Testis (tissue), 3 donors: Measurements from ENCODE around the gene OBSCN. TPM values are rescaled to one million over a fixed set of nuclear protein-coding genes. Genes with fewer than 3 reads are reported as not detected.

Experiments
- DNase-seq: peaks from one replicate; pipeline ENCODE4 v3.0.0-alpha.2; 2019
- H3K27ac ChIP-seq, 2 donors: fragments of 200-600 bp; sonication (generic); one replicate each; pipeline ENCODE4 v1.5.1; 2019
- H3K27me3 ChIP-seq: fragments of 200-600 bp; sonication (generic); one replicate; pipeline ENCODE4 v1.5.1; 2019
- H3K36me3 ChIP-seq: fragments of 200-600 bp; sonication (generic); one replicate; pipeline ENCODE4 v1.5.1; 2017; ENCODE audit warnings: low read depth; ENCODE audit errors: missing control alignments
- H3K4me1 ChIP-seq: fragments of 200-600 bp; sonication (generic); one replicate; pipeline ENCODE4 v1.5.1; 2019
- H3K4me3 ChIP-seq, 2 donors: fragments of 200-600 bp; sonication (generic); one replicate each; pipeline ENCODE4 v1.5.1; 2017 to 2019
- H3K9me3 ChIP-seq: fragments of 200-600 bp; sonication (generic); one replicate; pipeline ENCODE4 v1.5.1; 2017
- CTCF ChIP-seq, 3 experiments: fragments of 450-650 bp in 2 of 3; fragments of 200-600 bp in 1 of 3; sonication (generic) in 1 of 3; IDR thresholded peaks; one replicate each; pipeline ENCODE4 v1.5.1; 2016 to 2019; ENCODE audit warnings: antibody characterized with exemption in 3 of 3, mild to moderate bottlenecking in 2 of 3, moderate library complexity in 1 of 3
- POLR2A ChIP-seq: fragments of 450-650 bp; IDR thresholded peaks from one replicate; pipeline ENCODE4 v1.6.1; 2017; ENCODE audit warnings: antibody characterized with exemption, mild to moderate bottlenecking, moderate library complexity
- WGBS, 2 donors: methylation state at CpG; one replicate each; pipeline ENCODE4 v1.1.5; 2018; 5-methylcytosine and 5-hydroxymethylcytosine counted together
- intact Hi-C: fragments of 100-400 bp; cut with DNase I; formaldehyde crosslinking; loops from one replicate; pipeline ENCODE4 v1.15.1; 2023; ENCODE audit warnings: low total_unique reads
- polyA plus RNA-seq: library from polyadenylated mRNA; stranded (reverse); fragments of 350-450 nt; fragmentation: Illumina TruSeq; extraction: RNeasy Lipid Tissue Mini Kit (QIAGEN cat#74804); gene quantifications from one replicate; pipeline ENCODE4 v1.2.3, GENCODE V29; 2014; ENCODE audit warnings: low read depth, low replicate concordance; ENCODE audit not compliant: insufficient read depth
- total RNA-seq, 2 donors: library from RNA; depleted of rRNA; stranded (reverse); fragments of >200 nt; gene quantifications; one replicate each; pipeline ENCODE4 v1.2.3, GENCODE V29; 2016

Gene OBSCN
- total and polyA plus RNA-seq, 3 donors from 2014 or later, result 8.3 to 30.0 (median 28.6) TPM

DNA sequence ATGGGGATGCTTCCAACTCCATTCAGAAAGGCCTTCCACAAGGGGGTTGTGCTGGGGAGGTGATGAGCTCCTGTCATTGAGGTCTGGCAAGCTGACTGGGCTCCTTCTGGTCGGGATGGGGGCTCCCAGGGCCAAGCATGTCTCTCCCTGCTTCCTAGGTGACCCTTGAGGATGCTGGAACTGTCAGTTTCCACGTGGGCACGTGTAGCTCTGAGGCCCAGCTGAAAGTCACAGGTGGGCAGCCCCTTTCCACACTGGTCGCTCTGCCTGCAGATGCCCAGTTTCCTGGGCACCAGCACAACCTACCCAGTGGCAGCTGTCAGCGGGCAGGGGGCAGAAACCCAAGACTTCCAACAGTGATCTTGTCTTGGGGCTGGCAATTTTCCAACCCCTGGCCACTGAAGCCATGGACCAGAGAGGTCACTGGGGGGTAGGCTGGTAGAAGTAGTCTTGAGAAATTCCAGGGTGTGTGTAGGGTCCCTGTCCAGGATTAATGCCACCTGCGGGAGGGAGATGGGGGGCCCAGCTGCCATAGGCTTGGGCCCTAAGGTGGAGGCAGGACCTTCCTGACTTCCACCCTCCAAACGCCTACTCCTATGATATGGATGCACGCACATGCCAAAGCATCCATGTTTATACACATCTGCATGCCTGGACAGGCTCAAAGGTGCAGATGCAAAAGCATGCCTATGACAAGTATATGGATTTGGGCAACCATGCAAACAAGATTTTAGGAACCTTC is 101.7 kb downstream of the OBSCN start:
- DNase-seq, result no peak
- H3K4me1 ChIP-seq, result no peaks in the 10 kb centered on the region
- no peak overlapping the region for H3K27ac ChIP-seq
- intact Hi-C loops, result no loop called here
- H3K36me3 ChIP-seq, result no peaks in the 10 kb centered on the region
- H3K27me3 ChIP-seq, result no peaks in the 10 kb centered on the region
- no peak overlapping the region for H3K4me3 ChIP-seq
- H3K9me3 ChIP-seq, result no peaks in the 10 kb centered on the region
- no peak for TF ChIP-seq CTCF (IDR thresholded peaks at IDR 0.05)
- 77 to 94% methylated on average over 4 to 8 of the region's 8 CpGs for WGBS, 2 donors

- Histone ChIP-seq H3K27me3 (no peaks in the 10 kb centered on the region), H3K36me3 (no peaks in the 10 kb centered on the region)
- intact Hi-C loops, result no loop called here
Measured at GRCh38 chr1:228310162-228310792, 102.4 kb downstream of the OBSCN start.

GRCh38 chr1:228311091-228311490 is 103.2 kb downstream of the OBSCN start:
- no peak for DNase-seq
- TF ChIP-seq POLR2A (no peak), CTCF (IDR thresholded peaks at IDR 0.05) (no peak)
- no peak overlapping the region for H3K4me3 ChIP-seq
- 97% methylated on average over 3 of the region's 3 CpGs for WGBS, 2 donors
- H3K27me3 ChIP-seq, result no peaks in the 10 kb centered on the region
- no peaks in the 10 kb centered on the region for H3K4me1 ChIP-seq
- H3K36me3 ChIP-seq, result no peaks in the 10 kb centered on the region
- no peaks in the 10 kb centered on the region for H3K9me3 ChIP-seq
- intact Hi-C loops, result no loop called here
- H3K27ac ChIP-seq, result no peak overlapping the region

More at GRCh38 chr1:228310162-228310792, 102.4 kb downstream of the OBSCN start:
- Histone ChIP-seq H3K4me1 (no peaks in the 10 kb centered on the region), H3K4me3 (no peak overlapping the region), H3K9me3 (no peaks in the 10 kb centered on the region), H3K27ac (no peak overlapping the region)
- DNase-seq, result no peak
- TF ChIP-seq CTCF (IDR thresholded peaks at IDR 0.05), result no peak
- TF ChIP-seq POLR2A, result no peak
- WGBS, 2 donors, result 95 to 96% methylated on average over 3 of the region's 3 CpGs

DNA sequence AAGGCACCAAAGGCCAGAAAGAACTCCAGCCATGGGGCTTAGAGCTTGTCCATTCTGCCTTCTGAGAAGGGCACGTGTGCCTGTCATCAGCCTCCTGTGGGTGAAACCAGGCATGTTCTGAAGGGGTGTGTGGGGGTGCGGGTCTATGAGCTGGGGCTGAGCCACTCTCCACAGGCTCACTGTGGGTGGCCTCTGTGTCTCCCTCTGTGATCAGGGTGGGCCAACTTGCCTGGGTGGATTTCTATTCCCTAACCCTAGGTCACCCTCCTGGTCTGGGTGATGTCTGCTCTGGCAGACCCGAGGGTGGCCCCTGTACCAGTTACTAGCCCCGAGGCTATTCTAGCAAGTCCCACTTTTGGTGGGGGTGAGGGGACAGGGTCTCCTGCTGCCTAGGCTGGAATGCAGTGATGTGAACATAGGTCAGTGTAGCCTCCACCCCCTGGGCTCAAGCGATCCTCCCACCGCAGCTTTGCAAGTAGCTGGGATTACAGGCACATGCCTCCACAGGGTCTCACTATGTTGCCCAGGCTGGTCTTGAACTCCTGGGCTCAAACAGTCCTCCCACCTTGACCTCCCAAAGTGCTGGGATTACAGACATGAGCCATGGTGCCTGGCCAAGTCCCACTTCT is 104.4 kb downstream of the OBSCN start:
- Histone ChIP-seq H3K27me3 (no peaks in the 10 kb centered on the region), H3K9me3 (no peaks in the 10 kb centered on the region), H3K27ac (no peak overlapping the region), H3K4me3 (no peak overlapping the region), H3K4me1 (no peaks in the 10 kb centered on the region), H3K36me3 (no peaks in the 10 kb centered on the region)
- DNase-seq, result no peak
- intact Hi-C loops, result no loop called here
- WGBS, 2 donors, result 86 to 88% methylated on average over 6 of the region's 6 CpGs
- TF ChIP-seq CTCF (IDR thresholded peaks at IDR 0.05) (no peak), POLR2A (no peak)
